SJSA1 (cell line): Measurements from ENCODE around the gene RRN3. TPM values are rescaled to one million over a fixed set of nuclear protein-coding genes. Genes with fewer than 3 reads are reported as not detected.
"Not testable (repeated sequence)": the region's sequence is repeated elsewhere in the genome, so short reads cannot be mapped to it uniquely, and the experiment has no call there.

Experiments
- DNase-seq, 2 experiments: peaks; one replicate each; pipeline ENCODE4 v3.0.0-alpha.2; 2015 to 2020; ENCODE audit warnings: low spot score in 2 of 2, low read depth in 1 of 2
- H3K27ac ChIP-seq: fragments of 250-450 bp; sonication (Bioruptor Pico); 2 replicates; pipeline ENCODE4 v1.5.1; 2020; ENCODE audit warnings: mild to moderate bottlenecking, moderate library complexity
- H3K27me3 ChIP-seq: fragments of 250-450 bp; sonication (Bioruptor Pico); replicated peaks from 2 replicates; pipeline ENCODE4 v1.5.1; 2020; ENCODE audit warnings: mild to moderate bottlenecking, moderate library complexity
- H3K36me3 ChIP-seq: fragments of 250-450 bp; sonication (Bioruptor Pico); 2 replicates; pipeline ENCODE4 v1.5.1; 2020; ENCODE audit warnings: mild to moderate bottlenecking
- H3K4me1 ChIP-seq: fragments of 250-450 bp; sonication (Bioruptor Pico); replicated peaks from 2 replicates; pipeline ENCODE4 v1.6.1; 2021; ENCODE audit warnings: mild to moderate bottlenecking
- H3K4me3 ChIP-seq: fragments of 250-450 bp; sonication (Bioruptor Pico); 2 replicates; pipeline ENCODE4 v1.5.1; 2020; ENCODE audit warnings: mild to moderate bottlenecking
- H3K9me3 ChIP-seq: fragments of 250-450 bp; sonication (Bioruptor Pico); replicated peaks from 2 replicates; pipeline ENCODE4 v1.5.1; 2020; ENCODE audit warnings: mild to moderate bottlenecking
- total RNA-seq: library from RNA; depleted of rRNA; stranded (reverse); fragments of >200 nt; shearing (Covaris generic); gene quantifications from 2 replicates; pipeline ENCODE4 v1.2.3, GENCODE V29; 2014; rRNA removed

Gene RRN3, protein sequence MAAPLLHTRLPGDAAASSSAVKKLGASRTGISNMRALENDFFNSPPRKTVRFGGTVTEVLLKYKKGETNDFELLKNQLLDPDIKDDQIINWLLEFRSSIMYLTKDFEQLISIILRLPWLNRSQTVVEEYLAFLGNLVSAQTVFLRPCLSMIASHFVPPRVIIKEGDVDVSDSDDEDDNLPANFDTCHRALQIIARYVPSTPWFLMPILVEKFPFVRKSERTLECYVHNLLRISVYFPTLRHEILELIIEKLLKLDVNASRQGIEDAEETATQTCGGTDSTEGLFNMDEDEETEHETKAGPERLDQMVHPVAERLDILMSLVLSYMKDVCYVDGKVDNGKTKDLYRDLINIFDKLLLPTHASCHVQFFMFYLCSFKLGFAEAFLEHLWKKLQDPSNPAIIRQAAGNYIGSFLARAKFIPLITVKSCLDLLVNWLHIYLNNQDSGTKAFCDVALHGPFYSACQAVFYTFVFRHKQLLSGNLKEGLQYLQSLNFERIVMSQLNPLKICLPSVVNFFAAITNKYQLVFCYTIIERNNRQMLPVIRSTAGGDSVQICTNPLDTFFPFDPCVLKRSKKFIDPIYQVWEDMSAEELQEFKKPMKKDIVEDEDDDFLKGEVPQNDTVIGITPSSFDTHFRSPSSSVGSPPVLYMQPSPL
- 61.6 and 67.6 TPM in 2 replicates for total RNA-seq

DNA sequence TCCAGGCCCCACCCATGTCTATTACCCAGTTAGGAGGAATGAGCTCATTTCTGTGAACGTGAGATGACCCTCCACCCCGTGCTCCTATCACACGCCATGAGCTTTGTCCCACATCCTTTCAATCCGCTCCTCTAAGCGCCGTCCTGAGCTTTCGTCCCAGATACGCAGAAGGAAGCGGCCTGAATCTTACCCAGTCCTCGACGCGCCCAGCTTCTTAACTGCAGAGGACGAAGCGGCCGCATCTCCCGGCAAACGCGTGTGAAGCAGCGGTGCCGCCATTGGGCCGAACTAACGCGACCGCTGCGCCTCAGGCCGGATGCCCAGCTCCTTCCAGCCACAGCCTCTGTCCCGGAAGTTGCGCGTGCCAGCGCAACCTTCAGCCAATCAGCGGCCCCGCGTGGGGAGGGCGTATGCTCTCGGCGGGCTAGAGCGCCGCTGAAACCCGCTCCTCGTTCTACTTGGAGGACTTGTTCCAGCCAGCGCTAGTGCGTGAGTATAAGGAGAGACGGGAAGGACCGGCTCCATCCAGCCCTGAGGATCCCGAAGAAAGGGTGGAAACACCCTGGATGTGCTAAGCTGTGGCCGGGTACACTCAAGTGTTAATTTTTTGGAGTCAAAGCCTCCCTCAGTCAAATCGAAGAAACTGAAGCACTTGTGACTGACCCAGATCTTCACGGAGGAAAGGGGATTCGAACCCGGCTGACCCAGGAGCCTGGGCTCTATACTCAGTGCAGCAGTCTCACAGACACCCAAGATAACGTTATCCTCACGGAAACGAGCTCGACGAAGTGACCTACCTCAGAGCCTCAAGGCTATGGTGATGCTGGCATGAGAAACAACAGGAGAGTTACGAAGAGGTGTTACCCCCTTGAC is at the start of gene RRN3:
RRN3 (minus strand) TSS at position 318 of the 873 bp plus-strand sequence; CDS start at position 279, 39 bp downstream.
- DNase-seq: peak; percentile 87 to 94
- H3K4me3 ChIP-seq: peak within 1 kb of the TSS; percentile 42
- H3K4me1 ChIP-seq, H3K27me3 ChIP-seq, H3K9me3 ChIP-seq, H3K36me3 ChIP-seq: not testable (repeated sequence)
- peak within 1 kb of the TSS; percentile 78 for H3K27ac ChIP-seq

DNA sequence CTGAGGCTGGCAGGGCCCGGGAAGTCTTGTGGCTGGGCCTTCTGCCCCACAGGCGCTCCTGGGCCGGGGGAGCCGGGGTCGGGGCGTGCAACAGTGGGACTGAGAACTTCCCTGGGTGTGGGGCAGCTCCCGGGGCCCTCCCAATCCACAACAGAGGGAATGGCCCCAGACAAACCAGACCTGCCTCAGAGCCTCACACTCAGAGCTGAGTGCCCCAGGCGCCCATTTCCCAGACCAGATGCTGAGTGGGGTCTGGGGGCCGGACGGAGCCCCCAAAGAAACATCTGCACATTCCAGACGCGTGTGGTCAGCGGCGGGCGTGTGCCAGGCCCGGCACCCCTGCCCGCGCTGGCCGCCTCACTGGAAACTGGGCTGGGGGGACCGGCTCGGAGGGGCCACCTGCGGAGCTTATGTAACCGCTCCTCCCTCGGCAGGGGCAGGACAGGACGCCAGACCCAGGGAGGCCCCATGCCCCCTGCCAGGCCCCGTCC is 49.6 kb upstream of the RRN3 start:
- Histone ChIP-seq H3K4me1 (peaks cover 12% of the 10 kb centered on the region), H3K27ac (peak overlapping the region; percentile 83)
- H3K9me3 ChIP-seq, H3K27me3 ChIP-seq, H3K4me3 ChIP-seq, H3K36me3 ChIP-seq: not testable (repeated sequence)
- DNase-seq: peak in 1 of 2 experiments; percentile 7

DNA sequence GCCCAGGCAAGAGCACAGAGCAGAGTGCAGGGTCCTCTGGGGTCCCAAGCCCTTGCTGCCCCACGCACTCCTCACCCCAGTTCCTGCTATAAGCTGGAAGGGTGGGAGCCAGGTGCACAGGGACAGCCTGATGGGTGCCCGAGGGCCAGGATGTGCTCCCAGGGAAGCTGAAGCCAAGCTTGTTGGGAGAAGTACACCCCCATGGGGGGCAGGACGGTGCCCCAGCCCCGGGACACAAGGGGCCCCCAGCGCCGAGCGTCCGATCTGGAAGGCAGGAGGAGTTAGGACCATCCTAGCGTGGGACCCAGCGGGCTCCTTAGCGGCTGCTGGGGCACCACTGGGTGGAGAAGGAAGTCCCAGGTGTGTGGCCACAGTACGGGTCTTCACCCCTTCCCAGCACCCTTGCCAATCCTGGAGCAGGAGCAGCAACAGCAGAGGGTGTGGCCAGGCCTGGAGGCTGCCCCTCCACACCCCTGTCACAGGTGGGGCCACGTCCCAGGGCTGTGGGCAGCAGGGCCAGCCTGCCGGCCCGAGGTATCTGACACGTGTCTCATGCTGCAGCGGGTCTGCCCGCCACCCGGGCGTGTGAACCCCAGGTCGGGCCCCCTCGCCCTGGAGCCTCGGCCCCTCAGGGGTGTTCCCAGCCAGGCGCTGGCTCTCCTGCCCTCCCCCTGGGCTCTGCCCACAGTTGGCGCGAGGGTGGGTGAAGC is 49.0 kb upstream of the RRN3 start:
- H3K27me3 ChIP-seq, H3K27ac ChIP-seq, DNase-seq, H3K36me3 ChIP-seq, H3K4me3 ChIP-seq, H3K9me3 ChIP-seq: not testable (repeated sequence)
- H3K4me1 ChIP-seq: peaks cover 12% of the 10 kb centered on the region

DNA sequence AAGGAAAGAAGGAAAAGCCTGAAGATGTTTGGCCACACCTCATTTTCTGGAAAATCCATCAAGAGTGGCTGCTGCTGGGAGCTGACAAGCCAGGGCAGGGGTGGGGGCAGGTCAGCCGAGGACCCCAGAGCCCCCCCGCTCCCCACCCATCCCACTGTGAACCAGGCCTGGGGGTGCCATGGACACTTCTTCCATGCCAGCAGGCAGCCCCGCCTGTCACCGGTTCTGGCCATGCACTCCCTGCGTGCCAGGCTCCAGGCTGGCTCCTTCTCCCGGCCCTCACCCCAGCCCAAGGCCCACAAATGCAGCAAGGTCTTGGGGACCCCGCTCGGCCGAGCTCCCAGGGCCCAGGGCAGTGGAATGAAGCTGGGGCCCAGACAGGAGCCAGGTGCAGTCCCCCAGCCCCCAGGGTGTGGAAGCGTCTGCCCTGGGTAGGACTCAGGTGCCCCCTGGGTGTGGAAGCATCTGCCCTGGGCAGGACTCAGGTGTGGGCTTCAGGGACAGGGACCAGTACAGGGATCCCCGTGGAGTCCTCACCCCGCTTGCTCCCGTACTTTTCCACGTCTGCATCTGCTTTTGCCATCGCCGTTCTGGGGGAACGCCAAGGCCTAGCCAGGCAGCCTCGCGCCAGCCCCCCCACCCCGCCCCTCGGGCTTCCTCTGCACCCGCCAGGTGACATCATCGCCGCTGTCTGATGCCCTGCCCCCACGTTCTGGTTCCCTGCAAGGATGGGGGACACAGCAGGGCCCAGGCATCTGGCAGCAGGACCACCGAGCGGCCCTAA is 48.2 kb upstream of the RRN3 start:
- H3K4me1 ChIP-seq: peaks cover 12% of the 10 kb centered on the region
- H3K36me3 ChIP-seq, H3K27ac ChIP-seq: not testable (repeated sequence)

DNA sequence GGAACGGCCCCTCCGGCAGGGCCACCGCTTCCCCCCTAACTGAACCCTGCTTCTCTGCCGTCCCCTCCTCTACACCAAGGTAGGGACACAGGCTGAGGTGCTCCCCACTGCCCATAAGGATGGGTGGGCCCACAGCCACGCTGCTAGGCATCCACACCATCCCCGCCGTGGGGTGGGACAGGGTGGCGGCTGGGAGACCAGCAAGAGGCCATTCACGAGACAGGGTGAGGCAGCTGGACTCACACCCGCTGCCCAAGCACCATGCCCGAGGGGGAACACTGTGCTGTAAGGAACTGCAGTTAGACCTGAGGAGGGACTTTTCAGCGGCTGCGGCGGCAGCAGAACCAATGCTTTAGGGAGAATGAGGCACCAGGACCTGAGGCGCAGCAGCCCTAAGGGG is 47.5 kb upstream of the RRN3 start:
- peaks cover 12% of the 10 kb centered on the region for H3K4me1 ChIP-seq
- no peak for DNase-seq
- no peak overlapping the region for H3K4me3 ChIP-seq
- H3K27me3 ChIP-seq: no peaks in the 10 kb centered on the region
- H3K36me3 ChIP-seq: no peaks in the 10 kb centered on the region
- H3K27ac ChIP-seq: no peak overlapping the region
- no peaks in the 10 kb centered on the region for H3K9me3 ChIP-seq

More for the DNA sequence above, 48.2 kb upstream of the RRN3 start:
- not testable (repeated sequence) for H3K4me3 ChIP-seq, H3K27me3 ChIP-seq, DNase-seq, H3K9me3 ChIP-seq

DNA sequence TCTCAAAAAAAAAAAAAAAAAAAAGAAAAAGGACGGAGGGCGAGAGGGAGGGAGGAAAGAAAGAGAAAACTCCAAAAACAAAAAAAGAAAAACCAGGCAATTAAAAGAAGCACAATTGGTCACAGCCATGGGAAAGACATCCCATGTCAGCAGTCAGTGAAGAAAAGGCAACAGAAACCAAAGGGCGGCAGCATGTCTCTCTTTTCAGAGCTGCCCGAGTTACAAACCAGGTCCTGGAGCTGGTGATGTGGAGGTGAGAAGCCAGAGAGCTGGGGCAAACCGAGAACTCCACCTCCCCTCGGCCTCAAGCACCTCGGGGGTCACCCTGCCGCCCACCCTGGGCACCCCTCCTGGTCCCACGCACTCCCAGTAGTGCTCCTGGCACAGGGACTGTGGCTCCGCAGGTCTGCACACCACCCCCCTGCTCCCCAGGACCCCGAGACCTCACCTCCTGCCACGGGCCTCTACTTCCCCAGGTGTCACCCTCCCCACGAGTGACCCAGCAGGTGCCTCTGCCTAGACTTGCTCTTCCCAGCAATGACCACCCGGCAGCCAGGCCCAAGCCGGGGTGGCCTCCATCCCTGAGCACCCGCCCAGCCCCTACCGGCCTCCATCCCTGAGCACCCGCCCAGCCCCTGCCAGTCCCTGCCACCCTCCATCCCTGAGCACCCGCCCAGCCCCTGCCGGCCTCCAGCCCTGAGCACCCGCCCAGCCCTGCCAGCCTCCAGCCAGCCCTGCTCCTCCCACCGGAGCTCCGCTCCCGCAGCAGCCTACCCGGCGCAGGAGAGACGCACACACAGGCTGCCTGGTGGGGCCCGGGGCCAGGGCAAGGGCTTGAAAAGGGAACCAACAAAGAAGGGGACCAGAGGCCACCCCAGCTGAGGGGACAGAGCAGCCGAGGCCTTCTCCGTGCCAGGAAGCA is 46.6 kb upstream of the RRN3 start:
- not testable (repeated sequence) for H3K4me3 ChIP-seq, H3K36me3 ChIP-seq, H3K27ac ChIP-seq, H3K27me3 ChIP-seq, DNase-seq, H3K9me3 ChIP-seq
- H3K4me1 ChIP-seq: peaks cover 12% of the 10 kb centered on the region

DNA sequence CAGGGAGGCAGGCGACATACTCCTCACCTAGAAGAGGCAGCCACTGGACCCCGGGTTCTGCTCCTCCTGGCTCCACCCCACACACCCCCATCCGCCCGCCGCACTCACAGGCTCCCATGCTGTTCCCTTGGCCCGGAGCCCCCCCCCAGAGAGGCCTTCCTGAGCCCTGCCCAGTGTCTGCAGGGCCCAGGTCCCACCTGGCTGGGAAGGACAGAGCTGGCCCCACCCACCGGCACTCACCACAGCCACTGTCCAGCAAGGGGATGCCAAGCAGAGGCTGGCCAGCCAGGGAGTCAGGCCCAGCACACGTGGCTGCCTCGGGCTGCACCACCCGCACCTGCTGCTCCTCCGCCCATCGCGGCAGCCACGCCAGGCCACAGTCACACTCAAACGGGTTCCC is 43.4 kb upstream of the RRN3 start:
- not testable (repeated sequence) for H3K4me3 ChIP-seq, H3K36me3 ChIP-seq, H3K27ac ChIP-seq, H3K4me1 ChIP-seq, DNase-seq, H3K27me3 ChIP-seq, H3K9me3 ChIP-seq

DNA sequence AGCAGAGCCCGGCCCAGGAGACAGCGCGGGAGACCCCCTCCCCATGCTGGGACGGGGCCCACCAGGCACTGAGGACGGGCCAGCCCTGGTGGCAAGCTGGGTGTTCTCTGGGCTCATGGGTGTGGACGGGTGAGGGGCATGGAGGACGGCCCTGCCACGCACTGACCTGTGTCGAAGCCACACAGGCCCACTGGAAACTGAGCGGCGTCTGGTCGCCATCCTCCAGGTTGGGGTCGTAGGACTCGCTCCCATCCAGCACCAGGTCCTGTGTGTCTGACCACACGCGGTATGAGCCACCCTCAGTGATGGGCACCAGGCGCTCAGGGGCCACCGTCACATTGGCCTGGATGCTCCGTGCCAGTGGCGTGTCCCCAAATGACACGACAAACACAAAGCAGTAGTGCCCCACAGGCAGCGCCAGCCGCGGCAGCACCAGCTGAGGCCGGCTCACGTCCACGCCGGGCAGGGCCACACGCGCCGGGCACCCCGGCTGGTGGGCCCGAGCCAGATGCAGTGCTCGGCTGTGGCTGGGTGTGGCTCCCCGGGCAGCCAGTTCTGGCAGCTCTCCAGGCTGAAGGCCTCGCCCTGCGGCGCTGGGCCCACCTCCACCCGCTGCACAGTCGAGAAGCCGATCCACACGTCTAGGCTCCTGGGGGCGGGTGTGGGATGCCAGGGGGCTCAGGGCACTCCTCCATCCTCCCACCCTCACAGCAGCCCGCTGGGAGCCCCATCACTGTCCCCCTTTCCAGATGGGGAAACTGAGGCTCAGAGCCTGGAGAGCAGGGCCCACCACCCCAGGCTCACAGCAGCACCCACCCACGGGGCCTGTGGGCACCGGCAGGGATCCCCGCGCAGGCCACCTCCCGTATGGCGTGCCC is 41.6 kb upstream of the RRN3 start:
- DNase-seq, H3K27ac ChIP-seq, H3K27me3 ChIP-seq, H3K4me3 ChIP-seq, H3K9me3 ChIP-seq, H3K4me1 ChIP-seq, H3K36me3 ChIP-seq: not testable (repeated sequence)

DNA sequence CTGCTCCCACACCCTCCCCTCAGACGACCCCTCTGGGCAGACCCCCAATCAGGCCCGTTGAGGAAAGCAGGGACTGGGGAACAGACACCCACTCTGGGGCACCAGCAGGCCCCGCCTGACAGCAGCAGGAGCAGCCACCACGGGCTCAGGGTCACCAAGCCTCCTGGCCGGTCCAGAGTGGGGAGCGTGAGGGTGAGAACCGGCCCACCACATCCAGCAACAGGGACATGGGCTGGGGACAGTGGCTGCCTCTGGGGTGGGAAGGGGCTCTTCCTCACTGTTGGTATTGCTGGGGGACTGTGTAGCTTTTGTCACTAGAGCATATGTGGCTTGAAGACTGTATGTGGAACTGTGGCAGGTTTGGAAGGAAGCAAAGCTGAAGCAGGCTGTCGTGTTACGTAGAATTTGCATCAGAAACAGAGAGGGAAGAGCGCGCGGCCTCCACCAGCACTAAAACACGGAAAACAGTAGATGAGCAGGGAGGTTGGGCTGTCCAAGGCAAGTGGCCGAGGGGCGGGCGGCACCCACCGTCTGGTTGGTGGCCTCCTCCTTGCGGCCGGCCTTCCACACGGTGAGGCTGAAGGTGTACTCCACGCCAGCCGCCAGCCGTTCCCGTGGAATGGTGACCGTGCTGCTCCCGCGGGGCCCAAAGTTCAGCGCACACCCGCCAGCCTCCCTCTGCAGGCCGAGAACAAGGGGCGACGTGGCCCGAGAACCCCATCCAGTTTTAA is 40.8 kb upstream of the RRN3 start:
- H3K36me3 ChIP-seq, DNase-seq, H3K27me3 ChIP-seq, H3K9me3 ChIP-seq, H3K4me3 ChIP-seq, H3K4me1 ChIP-seq, H3K27ac ChIP-seq: not testable (repeated sequence)

DNA sequence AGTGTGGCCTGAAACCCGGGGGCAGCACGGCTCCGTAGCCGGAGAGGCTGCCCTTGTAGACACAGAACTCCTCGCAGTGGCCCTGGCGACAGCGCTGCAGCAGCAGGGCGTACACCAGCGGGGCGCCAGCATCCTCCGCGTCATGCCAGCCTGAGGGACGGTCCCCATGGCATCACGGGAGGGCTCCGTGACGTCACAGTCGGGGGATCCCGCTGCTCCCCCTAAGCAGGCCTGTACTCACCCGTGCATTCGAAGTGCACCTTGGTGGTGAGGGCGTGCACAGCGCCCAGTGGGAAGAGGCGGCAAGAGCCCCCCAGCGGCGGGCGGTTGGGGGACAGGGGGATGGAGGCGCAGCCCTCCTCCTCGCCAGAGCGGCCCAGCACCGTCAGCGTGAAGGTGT is 39.5 kb upstream of the RRN3 start:
- H3K27ac ChIP-seq, DNase-seq, H3K27me3 ChIP-seq, H3K4me3 ChIP-seq, H3K4me1 ChIP-seq, H3K36me3 ChIP-seq, H3K9me3 ChIP-seq: not testable (repeated sequence)
